H1 (cell line): ENCODE measurements around the gene BCL2L12. TPM values are rescaled to one million over a fixed set of nuclear protein-coding genes. Genes with fewer than 3 reads are reported as not detected.

Experiments used
- CTCF ChIA-PET: fragments of 300-600 bp; sonication (Branson Sonifier 250); formaldehyde crosslinking; loops from one replicate; lab custom pipeline; 2021; ENCODE audit not compliant: partially characterized antibody; lab: Charles Lee
- POLR2A ChIA-PET: fragments of 300-600 bp; sonication (Branson Sonifier 250); formaldehyde crosslinking; loops from one replicate; lab custom pipeline; 2021; ENCODE audit warnings: inconsistent platforms; ENCODE audit not compliant: partially characterized antibody; lab: Charles Lee
- DNase-seq, 2 experiments: peaks; one replicate each; pipeline versions ENCODE4 v3.0.0 to v3.0.0-alpha.2; 2010 to 2022; ENCODE audit warnings: low spot score in 2 of 2, low read depth in 1 of 2, mixed read lengths in 1 of 2
- FAIRE-seq: peaks from 2 replicates; lab custom pipeline; 2011; peaks lifted over from hg19 to GRCh38; lab: Jason Lieb, UNC
- H2AFZ ChIP-seq: 2 replicates; pipeline ENCODE4 v1.8.1; 2012; ENCODE audit warnings: low read length, inconsistent platforms
- H2AK5ac ChIP-seq: 2 replicates; pipeline ENCODE4 v1.6.1; 2013; ENCODE audit warnings: low read depth, low read length
- H2BK120ac ChIP-seq: replicated peaks from 2 replicates; pipeline ENCODE3; 2013; ENCODE audit warnings: low read depth, low read length, inconsistent platforms
- H2BK12ac ChIP-seq: 2 replicates; pipeline ENCODE4 v1.6.1; 2013; ENCODE audit warnings: low read depth, low read length
- H2BK15ac ChIP-seq: 2 replicates; pipeline ENCODE4 v1.6.1; 2013; ENCODE audit warnings: low read length
- H2BK20ac ChIP-seq: 2 replicates; pipeline ENCODE4 v1.6.1; 2013; ENCODE audit warnings: low read length
- H2BK5ac ChIP-seq: 2 replicates; pipeline ENCODE4 v1.6.1; 2013; ENCODE audit warnings: low read depth, low read length
- H3K14ac ChIP-seq: 2 replicates; pipeline ENCODE4 v1.6.1; 2013; ENCODE audit warnings: inconsistent platforms; ENCODE audit not compliant: insufficient read length
- H3K18ac ChIP-seq: 2 replicates; pipeline ENCODE4 v1.6.1; 2013; ENCODE audit warnings: low read length; ENCODE audit errors: extremely low read depth
- H3K23ac ChIP-seq: 2 replicates; pipeline ENCODE4 v1.6.1; 2013; ENCODE audit warnings: inconsistent platforms; ENCODE audit not compliant: insufficient read length
- H3K23me2 ChIP-seq: 2 replicates; pipeline ENCODE4 v1.6.1; 2013; ENCODE audit warnings: low read depth, low read length
- H3K27ac ChIP-seq: 2 replicates; pipeline ENCODE4 v1.6.1; 2011; ENCODE audit warnings: low read depth, low read length, inconsistent platforms
- H3K27me3 ChIP-seq, 4 experiments: replicated peaks in 1 of 4; 1 replicate in 1 of 4; 2 replicates in 3 of 4; pipeline versions ENCODE4 v1.6.1 to v1.8.1; 2011 to 2013; ENCODE audit warnings: low read length in 3 of 4, mild to moderate bottlenecking in 3 of 4, inconsistent platforms in 2 of 4, mixed read lengths in 2 of 4, moderate library complexity in 1 of 4; ENCODE audit not compliant: control insufficient read depth in 3 of 4, insufficient read depth in 3 of 4; ENCODE audit errors: extremely low read depth in 1 of 4
- H3K36me3 ChIP-seq, 4 experiments: 2 replicates each; pipeline versions ENCODE4 v1.6.1 to v1.8.1; 2011 to 2013; ENCODE audit warnings: mild to moderate bottlenecking in 4 of 4, low read length in 3 of 4, moderate library complexity in 2 of 4, control low read depth in 1 of 4, inconsistent platforms in 1 of 4; ENCODE audit not compliant: insufficient read depth in 4 of 4, control insufficient read depth in 2 of 4
- H3K4ac ChIP-seq: replicated peaks from 2 replicates; pipeline ENCODE3; 2013; ENCODE audit warnings: low read length, low read depth, mixed read lengths, inconsistent platforms; ENCODE audit not compliant: insufficient read length
- H3K4me1 ChIP-seq, 4 experiments: replicated peaks in 1 of 4; 1 replicate in 1 of 4; 2 replicates in 3 of 4; pipeline versions ENCODE4 v1.6.1 to v1.8.1; 2011 to 2013; ENCODE audit warnings: low read length in 3 of 4, inconsistent platforms in 2 of 4, mixed read lengths in 1 of 4; ENCODE audit not compliant: insufficient read depth in 4 of 4, control insufficient read depth in 3 of 4
- H3K4me2 ChIP-seq, 2 experiments: 2 replicates each; pipeline versions ENCODE4 v1.6.1 to v1.8.1; 2011 to 2013; ENCODE audit warnings: low read depth in 2 of 2, low read length in 2 of 2, control low read depth in 1 of 2, inconsistent platforms in 1 of 2, mild to moderate bottlenecking in 1 of 2; ENCODE audit not compliant: insufficient read depth in 1 of 2
- H3K4me3 ChIP-seq, 4 experiments: fragments of 200-600, 300-600 bp in 1 of 4; sonication (generic), shearing (Covaris generic), sonication (Bioruptor Twin) in 1 of 4; 2 replicates each; pipeline versions ENCODE4 v1.5.1 to v1.8.1; 2011 to 2016; ENCODE audit warnings: low read length in 4 of 4, low read depth in 3 of 4, control low read depth in 2 of 4, inconsistent platforms in 2 of 4, mild to moderate bottlenecking in 2 of 4, mixed read lengths in 1 of 4, moderate library complexity in 1 of 4; ENCODE audit not compliant: insufficient read depth in 2 of 4; ENCODE audit errors: extremely low read depth in 1 of 4
- H3K56ac ChIP-seq: replicated peaks from 2 replicates; pipeline ENCODE3; 2013; ENCODE audit warnings: low read depth, mild to moderate bottlenecking, mixed read lengths, low read length, inconsistent platforms; ENCODE audit not compliant: insufficient read length
- H3K79me1 ChIP-seq: 2 replicates; pipeline ENCODE4 v1.6.1; 2013; ENCODE audit warnings: low read depth, low read length, control low read depth
- H3K79me2 ChIP-seq, 2 experiments: 2 replicates each; pipeline versions ENCODE4 v1.6.1 to v1.8.1; 2012 to 2013; ENCODE audit warnings: low read length in 2 of 2, mild to moderate bottlenecking in 2 of 2, inconsistent platforms in 1 of 2; ENCODE audit not compliant: insufficient read depth in 2 of 2, control insufficient read depth in 1 of 2
- H3K9ac ChIP-seq, 4 experiments: replicated peaks in 1 of 4; 1 replicate in 1 of 4; 2 replicates in 3 of 4; pipeline versions ENCODE4 v1.6.1 to v1.8.1; 2011 to 2013; ENCODE audit warnings: low read depth in 3 of 4, low read length in 3 of 4, control low read depth in 2 of 4, mild to moderate bottlenecking in 2 of 4, moderate library complexity in 2 of 4, inconsistent platforms in 1 of 4; ENCODE audit errors: extremely low read depth in 1 of 4
- H3K9me3 ChIP-seq, 2 experiments: 2 replicates each; pipeline versions ENCODE4 v1.6.1 to v1.8.1; 2012 to 2013; ENCODE audit warnings: mild to moderate bottlenecking in 2 of 2, moderate library complexity in 2 of 2, control low read depth in 1 of 2, inconsistent platforms in 1 of 2, low read depth in 1 of 2, low read length in 1 of 2, mixed read lengths in 1 of 2; ENCODE audit not compliant: insufficient read depth in 2 of 2
- H4K20me1 ChIP-seq, 2 experiments: replicated peaks in 1 of 2; 2 replicates each; pipeline versions ENCODE3 to v1.8.1; 2011 to 2013; ENCODE audit warnings: inconsistent platforms in 2 of 2, low read length in 2 of 2, mild to moderate bottlenecking in 1 of 2; ENCODE audit not compliant: insufficient read depth in 2 of 2, control insufficient read depth in 1 of 2
- H4K5ac ChIP-seq: 2 replicates; pipeline ENCODE4 v1.6.1; 2013; ENCODE audit warnings: low read length, low read depth, mixed read lengths, inconsistent platforms; ENCODE audit not compliant: insufficient read length
- H4K8ac ChIP-seq: 2 replicates; pipeline ENCODE4 v1.8.0; 2013; ENCODE audit warnings: mild to moderate bottlenecking, moderate library complexity, low read length, inconsistent platforms; ENCODE audit not compliant: insufficient read depth; ENCODE audit errors: extremely low read depth
- H4K91ac ChIP-seq: replicated peaks from 2 replicates; pipeline ENCODE3; 2013; ENCODE audit warnings: low read length, mixed read lengths, inconsistent platforms; ENCODE audit not compliant: insufficient read length
- CBX5 ChIP-seq: fragments of 300-800, 300-1000 bp; sonication (generic); IDR thresholded peaks from 2 replicates; pipeline ENCODE4 v1.7.1; 2016; ENCODE audit warnings: antibody characterized with exemption, low read length, low read depth
- CHD1 ChIP-seq: IDR thresholded peaks from 2 replicates; pipeline ENCODE4 v1.6.1; 2012; ENCODE audit warnings: low read depth, low read length, improper control_type of control experiment
- EGR1 ChIP-seq: IDR thresholded peaks from 2 replicates; pipeline ENCODE4 v1.6.1; 2011; ENCODE audit warnings: low read depth, low read length, borderline replicate concordance
- JUND ChIP-seq: IDR thresholded peaks from 2 replicates; pipeline ENCODE4 v1.6.1; 2011; ENCODE audit warnings: mild to moderate bottlenecking, improper control_type of control experiment, low read length
- POLR2A ChIP-seq, 2 experiments: IDR thresholded peaks; 1 replicate in 1 of 2; 2 replicates in 1 of 2; pipeline ENCODE4 v1.6.1; 2011; ENCODE audit warnings: low read depth in 2 of 2, low read length in 2 of 2, mild to moderate bottlenecking in 2 of 2; ENCODE audit errors: control extremely low read depth in 1 of 2
- POU5F1 ChIP-seq: IDR thresholded peaks from 2 replicates; pipeline ENCODE4 v1.6.1; 2011; ENCODE audit warnings: low read depth, mild to moderate bottlenecking, low read length, moderate library complexity
- SAP30 ChIP-seq: fragments of 300-600 bp; sonication (generic); IDR thresholded peaks from 2 replicates; pipeline ENCODE4 v1.7.1; 2012; ENCODE audit warnings: low read length, moderate library complexity, mild to moderate bottlenecking, inconsistent platforms; ENCODE audit not compliant: insufficient read depth, insufficient replicate concordance
- SP2 ChIP-seq: IDR thresholded peaks from 2 replicates; pipeline ENCODE4 v1.6.1; 2012; ENCODE audit warnings: mild to moderate bottlenecking, low read length, inconsistent platforms
- TBP ChIP-seq: IDR thresholded peaks from 2 replicates; pipeline ENCODE4 v1.6.1; 2011; ENCODE audit warnings: low read depth, low read length, improper control_type of control experiment
- TEAD4 ChIP-seq: IDR thresholded peaks from 2 replicates; pipeline ENCODE4 v1.6.1; 2012; ENCODE audit warnings: low read depth, low read length, inconsistent platforms, mixed read lengths
- YY1 ChIP-seq: IDR thresholded peaks from 2 replicates; pipeline ENCODE4 v1.6.1; 2011; ENCODE audit warnings: low read depth, mild to moderate bottlenecking, low read length
- WGBS, 2 experiments: shearing (Covaris generic) in 1 of 2; methylation state at CpG; one replicate each; pipeline versions ENCODE4 v1.1.6 to v1.1.7; 2013 to 2015; ENCODE audit warnings: low lambda C conversion rate in 2 of 2, mixed read lengths in 2 of 2, inconsistent platforms in 1 of 2, low coverage in 1 of 2, missing lambda C conversion rate in 1 of 2; ENCODE audit not compliant: insufficient replicate concordance in 2 of 2, insufficient coverage in 1 of 2, insufficient read length in 1 of 2; ENCODE audit errors: extremely low coverage in 1 of 2, missing lambda C conversion rate in 1 of 2; 5-methylcytosine and 5-hydroxymethylcytosine counted together
- polyA plus RNA-seq, 7 experiments: library from polyadenylated mRNA; depleted of rRNA in 3 of 7; stranded (reverse) in 5 of 7; unstranded in 2 of 7; fragments of >200 nt in 5 of 7; fragments of 200-250 nt in 2 of 7; gene quantifications; 1 replicate in 5 of 7; 2 replicates in 1 of 7; 4 replicates in 1 of 7; pipeline versions ENCODE4 v1.2.1 to v1.2.3, GENCODE V29; 2011 to 2013; ENCODE audit warnings: missing spikeins in 2 of 7, mixed read lengths in 2 of 7
- total RNA-seq: library from RNA; stranded (reverse); fragmentation: NEBNext Ultra II Directional; extraction: Animal tissue kit (Norgen Biotek cat#: 25700); gene quantifications from 2 replicates; pipeline ENCODE4 v1.2.1, GENCODE V29; 2021
- TF ChIP-seq, protein P1 (sequence below): IDR thresholded peaks from 2 replicates; pipeline ENCODE4 v1.6.1; 2012; ENCODE audit warnings: inconsistent platforms

BCL2L12 gene
- total and polyA plus RNA-seq, 2 of the 8 experiments (the other 6 are each of a cell fraction or from before 2014, with no cell fraction given), result 126 to 209 TPM

DNA sequence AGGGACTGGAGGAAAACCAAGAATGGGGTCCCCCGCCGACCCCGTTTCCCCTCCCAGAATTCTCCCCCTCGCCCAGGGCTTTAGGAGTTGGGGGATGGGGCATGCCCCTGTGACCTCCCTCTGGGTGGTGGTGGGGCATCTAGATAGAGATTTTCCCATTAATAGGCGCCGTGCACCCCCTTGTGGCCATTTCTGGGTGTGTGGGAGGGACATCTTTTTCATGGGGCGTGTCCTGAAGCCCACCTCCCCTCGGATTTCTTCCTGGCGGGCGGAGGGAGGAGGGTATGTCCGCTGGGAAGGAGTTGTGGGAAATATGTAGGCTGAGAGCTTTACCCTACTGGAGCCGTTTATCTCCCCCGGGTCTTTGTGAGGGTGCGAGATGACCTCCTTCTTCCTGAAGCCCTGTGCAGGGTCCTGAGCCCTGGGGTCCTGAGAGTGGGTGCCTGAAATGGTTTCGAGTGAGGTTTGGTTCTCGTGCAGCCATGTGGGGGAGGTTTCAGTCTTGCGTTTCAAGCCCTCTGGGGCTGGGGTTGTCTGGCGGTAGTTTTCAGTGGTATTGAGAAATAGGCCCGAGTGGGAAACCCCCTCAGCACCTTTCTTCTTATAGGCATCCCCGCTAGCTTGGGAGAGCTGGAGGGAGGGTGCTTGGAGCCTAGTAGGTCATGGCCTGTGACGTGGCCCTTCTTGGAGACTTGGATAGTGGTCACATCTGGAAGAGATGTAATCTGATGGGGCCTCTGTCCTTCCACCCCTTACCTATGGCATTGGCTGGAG lies 12.4 kb downstream of the BCL2L12 start:
- Histone ChIP-seq H3K18ac (peak overlapping the region; percentile 89), H4K20me1 (peaks cover 17 to 31% of the 10 kb centered on the region in 2 experiments), H3K23me2 (peaks cover 4% of the 10 kb centered on the region), H3K4me3 (peak overlapping the region; percentile 82 to 99 (median 86)), H3K9ac (peak overlapping the region; percentile 66 to 100 (median 96)), H3K56ac (peak overlapping the region; percentile 32), H3K14ac (no peak overlapping the region), H3K4me2 (peak overlapping the region; percentile 58 to 76), H3K79me1 (peaks cover 6% of the 10 kb centered on the region), H2AFZ (no peak overlapping the region), H2BK15ac (no peak overlapping the region), H4K5ac (peak overlapping the region; percentile 94), H4K8ac (peak overlapping the region; percentile 83; the same call in 1 of the 2 replicates), H2BK12ac (no peak overlapping the region), H3K27ac (peak overlapping the region; percentile 100), H2BK5ac (peak overlapping the region; percentile 99), H4K91ac (peak overlapping the region; percentile 98), H3K23ac (no peak overlapping the region), H3K79me2 (peaks cover 17 to 50% of the 10 kb centered on the region in 2 experiments), H2AK5ac (no peak overlapping the region), H3K27me3 (no peaks in the 10 kb centered on the region), H3K4ac (peak overlapping the region; percentile 98), H3K9me3 (no peaks in the 10 kb centered on the region), H3K36me3 (peaks cover 10 to 20% (median 16%) of the 10 kb centered on the region in 4 experiments), H2BK20ac (no peak overlapping the region), H3K4me1 (peaks cover 2 to 17% (median 10%) of the 10 kb centered on the region in 4 experiments), H2BK120ac (peak overlapping the region; percentile 13)
- ChIA-PET POLR2A (interaction anchor here (0.6 to 14.5 kb wide), 21 partner anchors 12 to 251 kb away, joined by 3 to 275 read pairs (median 5); partner anchors contain the start of genes ADM5, ATF5, BCL2L12 and CPT1C), CTCF (interaction anchor here (0.6 to 2.6 kb wide), 10 partner anchors 10 to 116 kb away, joined by 3 to 11 read pairs (median 5); partner anchors contain the start of genes CPT1C and RRAS)
- FAIRE-seq (peak; percentile 36), DNase-seq (peak; percentile 72 to 97)
- 6% methylated on average over 21 of the region's 21 CpGs; no CpG with 5 or more reads in 1 of the 2 experiments for WGBS, 2 experiments
- TF ChIP-seq POLR2A (IDR thresholded peaks at IDR 0.05; ENCODE audit: control extremely low read depth in 1 of 2, low read depth in 2 of 2, low read length in 2 of 2) (peak in 1 of 2 experiments; percentile 22; a peak in 2 of 3 replicates), TBP (peak; percentile 51; the same call in 1 of the 2 replicates), CHD1 (no peak; the same call in 1 of the 2 replicates), YY1 (no peak; the same call in 1 of the 2 replicates), TEAD4 (no peak), SP2 (no peak), EGR1 (no peak), CBX5 (no peak), POU5F1 (no peak), SAP30 (no peak), JUND (no peak)
- TF ChIP-seq, protein P1, sequence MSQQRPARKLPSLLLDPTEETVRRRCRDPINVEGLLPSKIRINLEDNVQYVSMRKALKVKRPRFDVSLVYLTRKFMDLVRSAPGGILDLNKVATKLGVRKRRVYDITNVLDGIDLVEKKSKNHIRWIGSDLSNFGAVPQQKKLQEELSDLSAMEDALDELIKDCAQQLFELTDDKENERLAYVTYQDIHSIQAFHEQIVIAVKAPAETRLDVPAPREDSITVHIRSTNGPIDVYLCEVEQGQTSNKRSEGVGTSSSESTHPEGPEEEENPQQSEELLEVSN, result no peak
